Spleen (tissue), 7 donors: ENCODE data around the gene CHRDL1.

Experiments used
- CTCF ChIP-seq, 11 experiments: fragments of 200-600 bp in 7 of 11; fragments of 450-650 bp in 4 of 11; sonication (generic) in 4 of 11; IDR thresholded peaks in 8 of 11; conservative IDR thresholded peaks in 3 of 11; 1 replicate in 7 of 11; 2 replicates in 4 of 11; pipeline versions ENCODE4 v1.4.0 to v1.8.0; 2016 to 2021; ENCODE audit warnings: antibody characterized with exemption in 11 of 11, inconsistent platforms in 4 of 11, mild to moderate bottlenecking in 1 of 11
- POLR2A ChIP-seq, 3 donors: fragments of 450-650 bp; IDR thresholded peaks; one replicate each; pipeline ENCODE4 v1.5.1; 2017; ENCODE audit warnings: antibody characterized with exemption in 3 of 3, mild to moderate bottlenecking in 1 of 3
- donor health status: DM: no; HTN: no; CAD: no; lungs with moderate emphysema.
- donor health status: DM: no; HTN: no; CAD: no.
- donor health status: DM: no; HTN: no; CAD: no.

GRCh38 chrX:110691446-110691845 is 104.2 kb downstream of the CHRDL1 start:
- TF ChIP-seq CTCF (IDR thresholded peaks at IDR 0.05 in 8 of 11, conservative IDR thresholded peaks at IDR 0.05 in 3 of 11) (no peak), POLR2A (IDR thresholded peaks at IDR 0.05) (no peak)
